GM12892 (cell line): ENCODE data around the gene POTEF.
"Not testable (repeated sequence)": the region's sequence is repeated elsewhere in the genome, so short reads cannot be mapped to it uniquely, and the experiment has no call there.

Experiments used
- POLR2A ChIP-seq: IDR thresholded peaks from 2 replicates; pipeline ENCODE4 v1.6.1; 2011; ENCODE audit warnings: low read depth, low read length, control low read depth
- POLR2AphosphoS5 ChIP-seq: IDR thresholded peaks from 2 replicates; pipeline ENCODE4 v1.6.1; 2011; ENCODE audit warnings: low read depth, low read length, control low read depth

GRCh38 chr2:130059982-130060381, 69.0 kb downstream of the POTEF start:
- TF ChIP-seq POLR2AphosphoS5, POLR2A: not testable (repeated sequence)
